Measurements from ENCODE around the gene CATSPERD.
"Not testable (repeated sequence)": the region's sequence is repeated elsewhere in the genome, so short reads cannot be mapped to it uniquely, and the experiment has no call there.

CATSPERD gene

GRCh38 chr19:5717215-5717935 lies 3.1 kb upstream of the CATSPERD start:
- DNase-seq (ENCODE audit: insufficient read length, low spot score): no peak
- TF ChIP-seq POLR2A (IDR thresholded peaks at IDR 0.05; ENCODE audit: low read depth, low read length): no peak
- FAIRE-seq: no peak

- TF ChIP-seq POLR2A (IDR thresholded peaks at IDR 0.05; ENCODE audit: low read depth, low read length): no peak
- FAIRE-seq: no peak
- DNase-seq (ENCODE audit: insufficient read length, low spot score): no peak
These were observed 2.3 kb upstream of the CATSPERD start for GRCh38 chr19:5718037-5718578.

GRCh38 chr19:5718579-5719273 lies 1.7 kb upstream of the CATSPERD start:
- no peak for FAIRE-seq

GRCh38 chr19:5719274-5719960 lies 1.0 kb upstream of the CATSPERD start:
- FAIRE-seq (no peak), DNase-seq (ENCODE audit: insufficient read length, low spot score) (no peak)
- no peak for TF ChIP-seq POLR2A (IDR thresholded peaks at IDR 0.05; ENCODE audit: low read depth, low read length)

More at GRCh38 chr19:5718579-5719273, 1.7 kb upstream of the CATSPERD start:
- no peak for DNase-seq (ENCODE audit: insufficient read length, low spot score)
- no peak for TF ChIP-seq POLR2A (IDR thresholded peaks at IDR 0.05; ENCODE audit: low read depth, low read length)

- no peak for FAIRE-seq
These were observed 7.1 kb downstream of the CATSPERD start for GRCh38 chr19:5727453-5728050.

GRCh38 chr19:5733172-5733571 lies 12.7 kb downstream of the CATSPERD start:
- DNase-seq (ENCODE audit: insufficient read length, low spot score); FAIRE-seq: not testable (repeated sequence)

More at GRCh38 chr19:5727453-5728050, 7.1 kb downstream of the CATSPERD start:
- TF ChIP-seq POLR2A (IDR thresholded peaks at IDR 0.05; ENCODE audit: low read depth, low read length): no peak
- DNase-seq (ENCODE audit: insufficient read length, low spot score): no peak

- FAIRE-seq (no peak), DNase-seq (ENCODE audit: insufficient read length, low spot score) (no peak)
- no peak for TF ChIP-seq POLR2A (IDR thresholded peaks at IDR 0.05; ENCODE audit: low read depth, low read length)
These were observed 18.0 kb downstream of the CATSPERD start for GRCh38 chr19:5738423-5738822.

GRCh38 chr19:5742051-5742450 lies 21.6 kb downstream of the CATSPERD start:
- TF ChIP-seq POLR2A (IDR thresholded peaks at IDR 0.05; ENCODE audit: low read depth, low read length): no peak
- DNase-seq (ENCODE audit: insufficient read length, low spot score) (no peak), FAIRE-seq (no peak)

- FAIRE-seq: no peak
- no peak for TF ChIP-seq POLR2A (IDR thresholded peaks at IDR 0.05; ENCODE audit: low read depth, low read length)
- no peak for DNase-seq (ENCODE audit: insufficient read length, low spot score)
These were observed 23.2 kb downstream of the CATSPERD start for GRCh38 chr19:5743630-5744029.

GRCh38 chr19:5744999-5745398 lies 24.6 kb downstream of the CATSPERD start:
- not testable (repeated sequence) for FAIRE-seq; DNase-seq (ENCODE audit: insufficient read length, low spot score)

- not testable (repeated sequence) for FAIRE-seq
These were observed 28.5 kb downstream of the CATSPERD start for GRCh38 chr19:5748920-5749319.

GRCh38 chr19:5749505-5749904 lies 29.1 kb downstream of the CATSPERD start:
- TF ChIP-seq POLR2A (IDR thresholded peaks at IDR 0.05; ENCODE audit: low read depth, low read length): no peak
- DNase-seq (ENCODE audit: insufficient read length, low spot score): no peak
- no peak for FAIRE-seq

More at GRCh38 chr19:5748920-5749319, 28.5 kb downstream of the CATSPERD start:
- DNase-seq (ENCODE audit: insufficient read length, low spot score): not testable (repeated sequence)

GRCh38 chr19:5751709-5752108 lies 31.3 kb downstream of the CATSPERD start:
- no peak for TF ChIP-seq POLR2A (IDR thresholded peaks at IDR 0.05; ENCODE audit: low read depth, low read length)
- FAIRE-seq: no peak
- no peak for DNase-seq (ENCODE audit: insufficient read length, low spot score)

- FAIRE-seq: no peak
- DNase-seq (ENCODE audit: insufficient read length, low spot score): no peak
These were observed 33.3 kb downstream of the CATSPERD start for GRCh38 chr19:5753743-5754142.

More at GRCh38 chr19:5753743-5754142, 33.3 kb downstream of the CATSPERD start:
- TF ChIP-seq POLR2A (IDR thresholded peaks at IDR 0.05; ENCODE audit: low read depth, low read length): no peak

Data from H54 (cell line).